NOMO-1 treated with dmso at 0.1 percent for 144 hours (cell line): ENCODE measurements around the gene KRTAP12-3.
"Not testable (repeated sequence)": the region's sequence is repeated elsewhere in the genome, so short reads cannot be mapped to it uniquely, and the experiment has no call there.

ENCODE experiments used
- DNase-seq: peaks from one replicate; lab custom pipeline; 2025; ENCODE audit not compliant: unreplicated experiment; lab: John Stamatoyannopoulos, UW

KRTAP12-3 gene

DNA sequence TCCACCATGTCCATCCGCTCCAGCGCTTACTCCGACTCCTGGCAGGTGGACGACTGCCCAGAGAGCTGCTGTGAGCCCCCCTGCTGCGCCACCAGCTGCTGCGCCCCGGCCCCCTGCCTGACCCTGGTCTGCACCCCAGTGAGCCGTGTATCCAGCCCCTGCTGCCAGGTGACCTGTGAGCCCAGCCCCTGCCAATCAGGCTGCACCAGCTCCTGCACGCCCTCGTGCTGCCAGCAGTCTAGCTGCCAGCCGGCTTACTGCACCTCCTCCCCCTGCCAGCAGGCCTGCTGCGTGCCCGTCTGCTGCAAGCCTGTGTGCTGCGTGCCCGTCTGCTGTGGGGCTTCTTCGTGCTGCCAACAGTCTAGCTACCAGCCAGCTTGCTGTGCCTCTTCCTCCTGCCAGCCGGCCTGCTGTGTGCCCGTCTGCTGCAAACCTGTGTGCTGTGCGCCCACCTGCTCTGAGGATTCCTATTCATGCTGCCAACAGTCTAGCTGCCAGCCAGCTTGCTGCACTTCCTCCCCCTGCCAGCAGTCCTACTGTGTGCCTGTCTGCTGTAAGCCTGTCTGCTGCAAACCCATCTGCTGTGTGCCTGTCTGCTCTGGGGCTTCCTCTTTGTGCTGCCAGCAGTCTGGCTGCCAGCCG lies 30.4 kb upstream of the KRTAP12-3 start:
- DNase-seq: not testable (repeated sequence)

DNA sequence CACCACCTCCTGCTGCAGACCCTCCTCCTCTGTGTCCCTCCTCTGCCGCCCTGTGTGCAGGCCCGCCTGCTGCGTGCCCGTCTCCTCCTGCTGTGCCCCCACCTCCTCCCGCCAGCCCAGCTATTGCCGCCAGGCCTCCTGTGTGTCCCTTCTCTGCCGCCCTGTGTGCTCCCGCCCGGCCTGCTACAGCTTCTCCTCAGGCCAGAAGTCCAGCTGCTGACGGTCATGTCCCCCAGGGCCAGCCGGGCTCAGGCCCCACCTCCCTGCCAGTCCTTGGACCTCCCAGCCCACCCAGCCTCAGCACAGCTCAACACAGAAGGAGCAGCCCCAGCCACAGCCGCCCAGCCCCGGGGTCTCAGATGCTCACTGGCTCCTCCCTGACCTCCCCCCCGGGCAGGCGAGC lies 29.9 kb upstream of the KRTAP12-3 start:
- DNase-seq: not testable (repeated sequence)

DNA sequence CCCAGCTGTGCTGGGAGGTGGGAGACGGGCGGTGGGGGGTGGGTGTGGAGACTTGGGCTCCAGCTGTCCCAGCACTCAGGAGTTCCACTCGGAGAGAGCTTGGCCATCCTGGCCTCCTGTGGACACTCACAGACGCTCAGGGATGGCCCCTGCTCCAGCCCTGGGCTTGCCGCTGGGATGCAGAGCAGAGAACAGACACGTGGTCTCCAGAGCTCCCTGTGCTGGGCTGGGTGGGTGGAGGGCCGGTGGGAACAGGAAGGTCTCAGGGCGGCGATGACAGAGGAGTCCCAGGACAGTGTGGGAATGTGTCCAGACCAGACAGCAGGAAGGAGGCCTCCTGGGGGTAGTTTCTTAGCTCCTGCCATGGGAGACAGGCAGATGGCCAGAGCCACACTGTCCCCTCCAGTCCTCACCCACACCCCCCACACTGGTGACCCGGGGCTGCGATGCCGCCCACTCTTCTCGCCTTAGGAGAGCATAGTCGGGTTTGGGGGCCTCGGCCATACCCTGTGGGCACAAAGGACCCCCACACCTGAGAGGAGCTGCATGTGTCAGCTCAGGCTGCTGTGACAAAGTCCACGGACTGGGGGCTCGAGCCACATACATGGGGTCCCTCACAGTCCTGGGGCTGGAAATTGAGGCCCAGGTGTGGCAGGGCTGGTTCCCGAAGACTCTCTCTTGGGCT lies 28.9 kb upstream of the KRTAP12-3 start:
- DNase-seq: no peak

DNA sequence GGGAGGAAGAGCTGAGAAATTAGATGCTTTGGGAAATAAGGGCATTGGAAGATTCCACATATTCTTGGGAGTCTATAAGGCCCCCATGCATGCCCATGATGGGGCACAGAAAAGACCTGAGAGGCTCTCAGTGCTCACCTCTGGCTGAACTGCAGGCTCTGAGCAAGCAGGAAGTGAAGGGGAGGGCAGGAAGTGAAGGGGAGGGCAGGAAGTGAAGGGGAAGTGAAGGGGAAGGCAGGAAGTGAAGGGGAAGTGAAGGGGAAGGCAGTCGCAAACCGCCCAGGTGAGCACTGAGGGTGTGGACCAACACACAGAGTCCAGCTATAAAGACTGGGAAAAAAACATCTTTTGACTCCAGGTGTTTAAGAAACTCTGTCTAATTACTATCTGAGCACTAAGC lies 27.3 kb upstream of the KRTAP12-3 start:
- DNase-seq: no peak

DNA sequence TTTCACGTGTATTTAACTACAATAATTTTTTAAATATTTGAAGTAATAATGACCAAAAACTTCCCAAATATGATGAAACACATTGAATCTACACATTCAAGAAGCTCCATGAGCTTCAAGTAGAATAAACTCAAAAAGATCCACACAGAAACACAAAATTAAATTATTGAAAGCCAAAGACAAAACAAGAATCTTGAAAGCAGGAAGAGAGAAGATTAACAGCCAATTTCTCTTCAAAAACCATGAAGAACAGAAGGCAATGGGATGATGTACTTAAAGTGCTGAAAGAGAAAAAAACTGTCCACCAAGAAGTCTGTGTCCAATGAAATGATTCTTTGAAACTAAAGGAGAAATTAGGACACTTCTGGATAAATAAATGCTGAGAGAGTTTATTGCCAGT lies 25.7 kb upstream of the KRTAP12-3 start:
- DNase-seq: no peak

DNA sequence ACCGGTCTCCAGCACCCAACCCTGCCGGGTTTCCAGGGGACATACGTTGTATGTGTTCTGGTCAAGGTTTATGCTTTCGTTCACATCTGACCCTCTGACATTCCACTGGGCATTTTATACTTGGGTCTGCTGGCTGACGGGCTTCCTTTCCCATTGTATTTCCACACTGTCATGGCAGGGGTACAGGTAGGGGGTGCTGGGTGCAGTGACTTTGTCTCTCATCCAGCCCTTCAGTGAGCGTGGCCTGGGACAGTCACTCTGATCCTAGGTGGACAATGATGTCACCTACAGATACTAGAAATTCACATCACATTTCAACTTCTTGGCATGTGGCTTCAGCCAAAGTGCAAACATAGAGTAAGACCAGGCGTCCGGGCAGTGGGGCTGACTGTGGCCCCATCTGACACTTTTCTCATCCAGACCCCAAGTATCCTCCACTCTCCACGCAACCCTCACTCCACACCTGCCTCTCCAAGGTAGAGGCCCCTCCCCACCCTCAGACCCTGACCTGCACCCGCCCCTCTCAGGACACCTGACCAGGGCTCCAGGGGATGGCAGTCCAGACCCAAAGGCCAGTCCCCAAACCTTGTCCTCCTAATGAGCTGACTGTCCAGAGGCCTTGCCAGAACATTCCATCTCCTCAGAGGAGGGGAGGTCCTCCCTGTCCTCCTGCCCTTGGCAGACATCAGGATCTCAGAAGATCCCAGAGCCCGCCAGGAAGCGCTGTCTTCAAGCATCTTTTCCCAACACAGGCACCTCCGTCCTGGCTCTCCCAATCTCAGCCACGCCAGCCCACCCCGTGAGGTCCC lies 21.3 kb upstream of the KRTAP12-3 start:
- no peak for DNase-seq

DNA sequence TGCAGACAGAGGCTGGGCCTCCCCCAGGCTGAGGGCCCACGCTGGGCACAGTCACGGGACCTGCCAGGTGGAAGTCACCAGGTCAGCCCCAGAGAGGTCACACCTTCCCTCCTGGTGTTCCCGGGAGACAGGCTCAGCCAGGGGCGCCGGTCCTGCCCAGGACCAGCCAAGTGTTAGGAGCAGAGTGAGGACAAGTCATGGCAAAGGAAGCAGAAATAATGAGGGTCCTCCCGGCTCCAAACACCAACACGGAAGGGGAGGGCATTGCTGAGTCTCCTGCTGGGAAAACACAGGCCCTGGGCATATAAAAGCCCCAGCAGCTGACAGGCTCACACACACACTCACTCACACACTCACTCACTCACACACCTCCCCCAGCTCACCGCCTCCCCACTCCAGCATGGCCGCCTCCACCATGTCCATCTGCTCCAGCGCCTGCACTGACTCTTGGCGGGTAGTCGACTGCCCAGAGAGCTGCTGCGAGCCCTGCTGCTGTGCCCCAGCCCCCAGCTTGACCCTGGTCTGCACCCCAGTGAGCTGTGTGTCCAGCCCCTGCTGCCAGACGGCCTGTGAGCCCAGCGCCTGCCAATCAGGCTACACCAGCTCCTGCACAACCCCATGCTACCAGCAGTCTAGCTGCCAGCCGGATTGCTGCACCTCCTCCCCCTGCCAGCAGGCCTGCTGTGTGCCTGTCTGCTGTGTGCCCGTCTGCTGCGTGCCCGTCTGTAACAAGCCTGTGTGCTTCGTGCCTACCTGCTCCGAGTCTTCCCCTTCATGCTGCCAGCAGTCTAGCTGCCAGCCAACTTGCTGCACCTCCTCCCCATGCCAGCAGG lies 20.5 kb upstream of the KRTAP12-3 start, which contains the start of gene KRTAP10-10:
KRTAP10-10 (plus strand) TSS at position 339 of the 833 bp plus-strand sequence; CDS start at position 401, 62 bp downstream.
- no peak for DNase-seq

DNA sequence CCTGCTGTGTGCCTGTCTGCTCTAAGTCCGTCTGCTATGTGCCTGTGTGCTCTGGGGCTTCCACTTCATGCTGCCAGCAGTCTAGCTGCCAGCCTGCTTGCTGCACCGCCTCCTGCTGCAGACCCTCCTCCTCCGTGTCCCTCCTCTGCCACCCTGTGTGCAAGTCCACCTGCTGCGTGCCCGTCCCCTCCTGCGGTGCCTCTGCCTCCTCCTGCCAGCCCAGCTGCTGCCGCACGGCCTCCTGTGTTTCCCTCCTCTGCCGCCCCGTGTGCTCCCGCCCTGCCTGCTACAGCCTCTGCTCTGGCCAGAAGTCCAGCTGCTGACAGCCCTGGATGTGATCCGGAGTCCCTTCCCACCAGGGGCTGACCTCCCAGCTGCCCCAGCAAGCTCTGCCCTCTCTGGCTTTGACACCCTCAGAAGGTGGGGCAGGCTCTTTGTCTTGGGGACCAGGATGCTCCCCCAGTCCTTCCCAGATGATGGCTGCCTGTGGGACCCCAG lies 19.8 kb upstream of the KRTAP12-3 start:
- not testable (repeated sequence) for DNase-seq

DNA sequence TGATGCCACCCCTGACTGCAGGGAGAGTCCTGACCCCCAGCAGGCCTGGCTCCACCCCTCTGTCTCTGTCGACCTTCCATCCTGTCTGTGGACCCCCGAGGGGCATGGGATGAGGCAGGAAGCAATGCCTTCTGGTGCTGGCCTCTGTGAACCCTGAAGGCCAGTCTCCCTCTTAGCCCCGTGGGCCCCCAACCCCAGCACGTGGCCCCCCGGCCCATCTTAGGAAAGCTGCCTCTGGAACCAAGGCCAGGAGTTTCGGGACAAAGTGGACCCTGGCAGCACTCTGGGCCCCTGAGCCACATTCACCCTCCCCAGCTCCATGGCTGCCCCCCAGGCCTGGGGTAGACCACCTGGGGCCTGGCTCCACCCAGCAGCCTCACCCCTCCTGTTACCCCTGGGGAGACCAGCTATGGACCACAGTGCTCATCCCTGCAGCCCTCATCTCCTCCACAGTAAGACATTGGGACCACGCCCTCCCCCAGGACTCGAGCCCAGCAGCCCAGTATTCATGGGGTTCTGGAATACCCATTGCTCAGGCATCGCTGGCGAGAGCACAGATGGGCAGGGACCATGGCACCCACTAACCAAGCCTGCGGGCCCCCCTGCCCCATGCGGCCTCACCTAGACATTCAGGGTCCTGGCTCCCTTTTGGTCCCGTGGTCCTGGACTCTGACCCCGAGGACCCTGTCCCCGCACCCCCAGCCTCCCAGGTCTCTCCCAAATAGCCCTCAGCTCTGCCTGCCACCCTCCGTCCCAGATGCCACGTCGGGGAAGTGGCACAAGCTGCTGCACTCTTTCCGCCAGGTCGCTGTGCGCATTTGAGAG lies 19.0 kb upstream of the KRTAP12-3 start:
- DNase-seq: not testable (repeated sequence)

DNA sequence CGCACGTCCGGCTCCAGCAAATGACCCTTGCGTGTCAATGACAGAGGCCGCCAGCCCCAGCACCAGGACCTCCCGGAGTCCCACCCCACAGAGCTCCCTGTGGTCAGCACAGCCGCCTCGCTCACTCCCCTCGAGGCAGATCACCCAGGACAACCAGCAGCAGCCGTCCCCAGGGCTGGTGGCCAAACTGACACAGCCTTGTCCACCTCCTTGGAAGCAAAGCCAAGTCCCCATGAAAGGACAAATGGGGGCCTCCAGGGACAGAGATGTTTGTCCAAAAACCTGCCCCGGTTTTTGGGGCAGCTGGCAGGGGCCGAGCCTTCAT lies 18.4 kb upstream of the KRTAP12-3 start:
- DNase-seq: no peak

DNA sequence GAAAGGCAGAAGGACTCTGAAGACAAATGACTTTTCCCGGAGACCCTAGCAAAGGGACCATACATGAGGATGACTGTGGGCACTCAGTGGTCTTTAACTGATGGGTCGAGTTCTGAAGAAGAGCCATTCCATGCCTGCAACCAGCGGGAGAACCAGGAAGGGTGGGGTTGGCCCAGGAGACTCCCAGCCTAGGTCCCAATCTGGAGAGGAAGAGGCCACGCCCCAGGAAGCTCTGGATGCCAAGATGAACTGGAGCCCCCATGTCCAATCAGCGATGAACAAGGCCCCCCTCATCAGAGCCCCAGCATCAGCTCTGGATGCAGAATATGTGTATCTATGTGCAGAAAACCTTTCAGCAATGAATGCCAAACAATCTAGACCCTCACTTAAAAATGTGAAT lies 17.0 kb upstream of the KRTAP12-3 start:
- DNase-seq: no peak

DNA sequence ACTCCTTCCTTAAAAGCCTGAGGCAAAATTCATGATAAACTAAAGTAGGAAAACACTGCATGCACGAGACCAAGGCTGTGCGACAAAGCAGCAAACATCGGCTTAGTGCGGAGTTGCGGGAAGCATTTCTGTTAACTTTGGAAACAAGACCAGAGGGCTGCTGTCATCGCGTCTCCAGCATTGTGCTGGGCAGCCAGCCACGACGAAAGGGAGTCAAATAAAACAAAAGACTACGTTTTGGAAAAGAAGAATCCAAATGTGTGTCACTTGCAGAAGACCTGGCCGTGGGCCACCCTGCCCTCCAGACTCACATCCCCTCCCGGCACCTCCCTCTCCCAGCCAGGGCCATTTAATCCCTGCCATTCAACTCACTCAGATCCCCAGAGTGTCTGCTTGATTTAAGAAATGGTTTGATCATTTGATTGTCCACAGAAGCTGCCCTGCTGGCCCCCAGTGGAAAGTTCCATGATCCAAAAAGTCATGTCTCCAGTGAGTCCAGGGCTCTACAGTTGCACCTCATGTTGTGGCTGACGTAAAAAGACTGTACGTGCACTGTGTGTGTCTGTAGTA lies 13.9 kb upstream of the KRTAP12-3 start:
- DNase-seq: no peak

DNA sequence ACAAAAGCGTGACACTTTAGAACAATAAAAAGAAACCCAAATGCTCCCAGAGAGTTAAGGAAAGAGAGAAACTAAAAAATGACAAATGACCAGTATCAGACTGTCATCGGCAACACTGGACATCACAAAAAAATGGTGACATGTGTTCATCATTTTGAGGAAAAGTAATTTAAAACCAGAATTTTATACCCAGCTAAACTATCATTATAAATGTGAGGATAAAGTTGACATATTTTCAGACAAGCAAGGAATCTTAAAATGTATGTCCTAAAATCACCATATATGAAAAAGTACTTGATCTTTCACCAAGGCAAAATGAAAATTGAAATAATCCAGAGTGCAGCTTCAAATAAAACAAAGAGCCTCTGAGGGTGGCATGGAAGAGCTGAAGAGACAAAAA lies 12.9 kb upstream of the KRTAP12-3 start:
- DNase-seq: no peak

DNA sequence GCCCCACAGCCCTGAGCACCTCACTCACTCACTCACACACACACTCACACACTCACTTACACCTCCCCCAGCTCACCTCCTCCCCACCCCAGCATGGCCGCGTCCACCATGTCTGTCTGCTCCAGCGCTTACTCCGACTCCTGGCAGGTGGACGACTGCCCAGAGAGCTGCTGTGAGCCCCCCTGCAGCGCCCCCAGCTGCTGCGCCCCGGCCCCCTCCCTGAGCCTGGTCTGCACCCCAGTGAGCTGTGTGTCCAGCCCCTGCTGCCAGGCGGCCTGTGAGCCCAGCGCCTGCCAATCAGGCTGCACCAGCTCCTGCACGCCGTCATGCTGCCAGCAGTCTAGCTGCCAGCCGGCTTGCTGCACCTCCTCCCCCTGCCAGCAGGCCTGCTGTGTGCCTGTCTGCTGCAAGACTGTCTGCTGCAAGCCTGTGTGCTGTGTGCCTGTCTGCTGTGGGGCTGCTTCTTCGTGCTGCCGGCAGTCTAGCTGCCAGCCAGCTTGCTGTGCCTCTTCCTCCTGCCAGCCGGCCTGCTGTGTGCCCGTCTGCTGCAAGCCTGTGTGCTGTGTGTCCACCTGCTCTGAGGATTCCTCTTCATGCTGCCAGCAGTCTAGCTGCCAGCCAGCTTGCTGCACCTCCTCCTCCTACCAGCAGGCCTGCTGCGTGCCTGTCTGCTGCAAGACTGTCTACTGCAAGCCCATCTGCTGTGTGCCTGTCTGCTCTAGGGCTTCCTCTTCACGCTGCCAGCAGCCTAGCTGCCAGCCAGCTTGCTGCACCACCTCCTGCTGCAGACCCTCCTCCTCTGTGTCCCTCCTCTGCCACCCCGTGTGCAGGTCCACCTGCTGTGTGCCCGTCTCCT lies 11.1 kb upstream of the KRTAP12-3 start, which contains the start of gene KRTAP10-11:
KRTAP10-11 (plus strand) TSS at position 49 of the 856 bp plus-strand sequence; CDS start at position 94, 45 bp downstream.
- DNase-seq: not testable (repeated sequence)

DNA sequence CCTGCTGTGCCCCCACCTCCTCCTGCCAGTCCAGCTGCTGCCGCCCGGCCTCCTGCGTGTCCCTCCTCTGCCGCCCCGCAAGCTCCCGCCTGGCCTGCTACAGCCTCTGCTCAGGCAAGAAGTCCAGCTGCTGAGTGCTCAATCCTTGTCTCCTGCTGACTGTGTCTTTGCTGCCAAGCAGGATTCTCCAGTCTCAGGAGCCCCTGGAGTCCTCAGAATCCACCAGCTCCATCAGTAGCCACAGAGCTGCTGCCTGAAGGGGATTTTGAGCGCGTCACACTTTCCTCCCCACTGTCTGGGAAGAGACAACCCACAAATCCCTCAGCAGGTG lies 10.5 kb upstream of the KRTAP12-3 start:
- no peak for DNase-seq

DNA sequence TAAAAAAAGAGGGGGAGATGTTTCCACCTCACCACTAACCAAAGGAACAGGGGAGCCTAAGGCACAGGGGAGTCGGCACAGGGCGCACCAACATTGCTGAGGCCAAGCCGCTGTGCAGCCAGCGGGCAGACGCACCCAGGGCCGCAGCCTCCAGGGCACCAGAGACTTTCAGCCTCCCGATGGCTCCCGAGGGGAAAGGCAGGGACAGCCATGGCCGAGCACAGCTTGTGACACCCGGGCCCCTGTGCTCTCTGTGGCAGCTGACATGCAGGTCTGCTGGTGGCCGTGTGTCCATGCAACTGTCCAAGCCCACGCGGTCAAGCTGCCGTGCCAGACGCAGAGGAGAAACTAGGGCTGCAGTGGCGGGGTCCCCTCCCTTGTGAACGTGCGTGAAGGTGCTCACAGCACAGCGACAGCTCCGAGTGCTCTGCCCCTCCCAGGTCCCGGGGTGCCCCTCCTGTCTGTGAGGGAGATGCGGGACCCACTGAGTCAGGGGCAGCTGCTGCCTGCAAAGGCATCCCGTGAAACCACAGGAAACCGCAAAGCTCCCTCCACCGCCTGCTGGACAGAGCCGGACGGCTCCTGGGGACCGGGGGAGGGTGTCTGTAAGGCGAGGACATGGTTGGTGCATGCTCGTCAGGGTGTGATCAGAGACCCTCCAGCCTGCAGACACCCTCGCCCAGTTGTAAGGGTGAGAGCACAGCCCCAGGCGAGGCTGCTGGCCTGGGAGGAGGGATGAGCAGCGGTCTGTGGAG lies 9.0 kb upstream of the KRTAP12-3 start:
- no peak for DNase-seq

DNA sequence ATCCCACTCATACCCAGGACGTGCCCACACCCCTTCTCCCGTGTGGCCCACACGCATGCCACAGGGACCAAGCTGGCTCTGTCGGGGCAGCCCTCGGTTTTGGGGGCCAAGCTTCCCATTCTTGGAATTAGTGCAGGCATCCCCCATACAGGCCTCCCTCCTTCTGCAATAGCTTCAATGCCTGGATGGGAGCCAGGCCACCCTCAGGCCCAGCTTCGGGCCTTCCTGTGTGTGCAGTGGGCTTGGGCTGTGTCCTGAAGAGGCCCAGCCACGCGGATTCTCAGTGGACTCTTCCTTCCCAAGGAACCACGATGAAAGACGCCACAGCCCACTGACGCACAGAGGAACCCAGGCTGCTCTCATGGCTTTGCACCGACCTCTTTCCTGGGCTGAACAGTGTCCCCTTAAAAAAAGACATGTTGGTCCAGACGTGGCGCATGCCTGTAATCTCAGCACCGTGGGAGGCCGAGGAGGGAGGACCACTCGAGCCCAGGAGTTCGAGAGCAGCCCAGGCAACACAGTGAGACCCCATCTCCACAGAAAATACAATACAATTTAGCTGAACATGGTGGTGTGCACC lies 8.1 kb upstream of the KRTAP12-3 start:
- DNase-seq: no peak
